Activated T-helper 2 cell treated with anti-CD3 and anti-CD28 coated beads, Interferon-gamma antibody, Interleukin-2, Interleukin-4, amounts not matched to agents 10 μg/mL and 5 μg/mL and 100 μg/mL, durations not matched to agents 14 hours and 24 hours and 36 hours (primary cell): Measurements from ENCODE around the gene ABCC4. TPM values are rescaled to one million over a fixed set of nuclear protein-coding genes. Genes with fewer than 3 reads are reported as not detected.
"Not testable (repeated sequence)": the region's sequence is repeated elsewhere in the genome, so short reads cannot be mapped to it uniquely, and the experiment has no call there.

Experiments used
- DNase-seq: peaks from one replicate; pipeline ENCODE4 v3.0.0; 2021; ENCODE audit warnings: low spot score
- H3K27ac Mint-ChIP-seq: one replicate; pipeline ENCODE4 v1.8.0; 2021; ENCODE audit warnings: mixed read lengths
- H3K27me3 Mint-ChIP-seq: one replicate; pipeline ENCODE4 v1.8.0; 2021; ENCODE audit warnings: low read depth, mixed read lengths
- H3K36me3 Mint-ChIP-seq: one replicate; pipeline ENCODE4 v1.8.0; 2021; ENCODE audit warnings: low read depth, mixed read lengths
- H3K4me1 Mint-ChIP-seq: one replicate; pipeline ENCODE4 v1.8.0; 2021; ENCODE audit warnings: low read depth, mixed read lengths
- H3K4me3 Mint-ChIP-seq: one replicate; pipeline ENCODE4 v1.8.0; 2021; ENCODE audit warnings: low read depth, mild to moderate bottlenecking, moderate library complexity, mixed read lengths
- H3K9me3 Mint-ChIP-seq: one replicate; pipeline ENCODE4 v1.8.0; 2021; ENCODE audit warnings: mixed read lengths
- intact Hi-C: fragments of 100-400 bp; cut with micrococcal nuclease; formaldehyde crosslinking; loops from one replicate; pipeline ENCODE4 v1.15.1; 2023
- total RNA-seq: library from RNA; stranded (reverse); gene quantifications from 2 replicates; pipeline ENCODE4 v1.2.3, GENCODE V29; 2022

Gene ABCC4
- total RNA-seq, 1 donor from 2014 or later: 19.6 TPM

GRCh38 chr13:95289020-95289444 lies 12.2 kb downstream of the ABCC4 start:
- Mint-ChIP-seq H3K9me3 (no peaks in the 10 kb centered on the region), H3K36me3 (peaks cover 11% of the 10 kb centered on the region), H3K27me3 (no peaks in the 10 kb centered on the region), H3K27ac (no peak overlapping the region), H3K4me1 (no peaks in the 10 kb centered on the region), H3K4me3 (no peak overlapping the region)
- no peak for DNase-seq
- intact Hi-C loops: no loop called here

GRCh38 chr13:95284436-95284835 lies 16.8 kb downstream of the ABCC4 start:
- no peaks in the 10 kb centered on the region for H3K9me3 Mint-ChIP-seq
- H3K36me3 Mint-ChIP-seq: peaks cover 5% of the 10 kb centered on the region
- peaks cover 4% of the 10 kb centered on the region for H3K4me1 Mint-ChIP-seq
- no peaks in the 10 kb centered on the region for H3K27me3 Mint-ChIP-seq
- intact Hi-C loops: no loop called here
- no peak for DNase-seq
- H3K4me3 Mint-ChIP-seq: no peak overlapping the region
- no peak overlapping the region for H3K27ac Mint-ChIP-seq

- Mint-ChIP-seq H3K4me3 (no peak overlapping the region), H3K27ac (no peak overlapping the region), H3K4me1 (peaks cover 4% of the 10 kb centered on the region), H3K27me3 (no peaks in the 10 kb centered on the region), H3K36me3 (peaks cover 5% of the 10 kb centered on the region), H3K9me3 (no peaks in the 10 kb centered on the region)
- intact Hi-C loops: no loop called here
- DNase-seq: no peak
Observed at GRCh38 chr13:95279016-95279415, 22.2 kb downstream of the ABCC4 start.

GRCh38 chr13:95276037-95276505 lies 25.2 kb downstream of the ABCC4 start:
- no peak for DNase-seq
- H3K4me3 Mint-ChIP-seq: no peak overlapping the region
- no peaks in the 10 kb centered on the region for H3K36me3 Mint-ChIP-seq
- no peaks in the 10 kb centered on the region for H3K27me3 Mint-ChIP-seq
- H3K4me1 Mint-ChIP-seq: peaks cover 4% of the 10 kb centered on the region
- intact Hi-C loops: no loop called here
- no peak overlapping the region for H3K27ac Mint-ChIP-seq
- no peaks in the 10 kb centered on the region for H3K9me3 Mint-ChIP-seq

GRCh38 chr13:95275322-95276036 lies 25.8 kb downstream of the ABCC4 start:
- no peak overlapping the region for H3K27ac Mint-ChIP-seq
- intact Hi-C loops: no loop called here

GRCh38 chr13:95273592-95274132 lies 27.6 kb downstream of the ABCC4 start:
- DNase-seq, H3K9me3 Mint-ChIP-seq, H3K27me3 Mint-ChIP-seq, H3K36me3 Mint-ChIP-seq, intact Hi-C loops, H3K27ac Mint-ChIP-seq, H3K4me3 Mint-ChIP-seq, H3K4me1 Mint-ChIP-seq: not testable (repeated sequence)

More at GRCh38 chr13:95275322-95276036, 25.8 kb downstream of the ABCC4 start:
- Mint-ChIP-seq H3K9me3 (no peaks in the 10 kb centered on the region), H3K27me3 (no peaks in the 10 kb centered on the region), H3K36me3 (no peaks in the 10 kb centered on the region), H3K4me1 (peaks cover 2% of the 10 kb centered on the region), H3K4me3 (no peak overlapping the region)
- DNase-seq: no peak

- H3K27ac Mint-ChIP-seq, DNase-seq, H3K27me3 Mint-ChIP-seq, H3K9me3 Mint-ChIP-seq, H3K36me3 Mint-ChIP-seq, H3K4me1 Mint-ChIP-seq, intact Hi-C loops, H3K4me3 Mint-ChIP-seq: not testable (repeated sequence)
Observed at GRCh38 chr13:95272076-95272475, 29.2 kb downstream of the ABCC4 start.

GRCh38 chr13:95269756-95270155 lies 31.5 kb downstream of the ABCC4 start:
- Mint-ChIP-seq H3K4me3 (no peak overlapping the region), H3K27ac (no peak overlapping the region), H3K9me3 (peaks cover 9% of the 10 kb centered on the region), H3K36me3 (peaks cover 13% of the 10 kb centered on the region), H3K4me1 (peaks cover 6% of the 10 kb centered on the region), H3K27me3 (no peaks in the 10 kb centered on the region)
- intact Hi-C loops: no loop called here
- no peak for DNase-seq

- H3K27ac Mint-ChIP-seq, H3K9me3 Mint-ChIP-seq: not testable (repeated sequence)
- H3K36me3 Mint-ChIP-seq: peaks cover 20% of the 10 kb centered on the region
Observed at GRCh38 chr13:95268343-95269065, 32.7 kb downstream of the ABCC4 start.

GRCh38 chr13:95267662-95268342 lies 33.4 kb downstream of the ABCC4 start:
- Mint-ChIP-seq H3K4me3 (no peak overlapping the region), H3K9me3 (peaks cover 9% of the 10 kb centered on the region), H3K4me1 (peaks cover 5% of the 10 kb centered on the region), H3K36me3 (peaks cover 20% of the 10 kb centered on the region), H3K27me3 (no peaks in the 10 kb centered on the region), H3K27ac (no peak overlapping the region)
- intact Hi-C loops: no loop called here
- no peak for DNase-seq

More at GRCh38 chr13:95268343-95269065, 32.7 kb downstream of the ABCC4 start:
- intact Hi-C loops, H3K4me1 Mint-ChIP-seq, DNase-seq, H3K27me3 Mint-ChIP-seq, H3K4me3 Mint-ChIP-seq: not testable (repeated sequence)

- no peak for DNase-seq
- intact Hi-C loops: no loop called here
- Mint-ChIP-seq H3K27ac (no peak overlapping the region), H3K4me3 (no peak overlapping the region), H3K27me3 (no peaks in the 10 kb centered on the region), H3K4me1 (no peaks in the 10 kb centered on the region), H3K9me3 (peaks cover 9% of the 10 kb centered on the region), H3K36me3 (peaks cover 20% of the 10 kb centered on the region)
Observed at GRCh38 chr13:95264225-95264624, 37.0 kb downstream of the ABCC4 start.

GRCh38 chr13:95262837-95263384 lies 38.3 kb downstream of the ABCC4 start:
- Mint-ChIP-seq H3K36me3 (peaks cover 16% of the 10 kb centered on the region), H3K4me3 (no peak overlapping the region), H3K9me3 (peaks cover 9% of the 10 kb centered on the region), H3K27me3 (no peaks in the 10 kb centered on the region), H3K27ac (no peak overlapping the region), H3K4me1 (no peaks in the 10 kb centered on the region)
- intact Hi-C loops: no loop called here
- no peak for DNase-seq
